Ishikawa (cell line): ENCODE measurements around the gene TRIM24.

Source experiments
- CEBPB ChIP-seq: IDR thresholded peaks from 2 replicates; pipeline ENCODE4 v1.6.1; 2012
- CREB1 ChIP-seq: IDR thresholded peaks from 2 replicates; pipeline ENCODE4 v1.6.1; 2012; ENCODE audit warnings: low read depth
- EGR1 ChIP-seq: IDR thresholded peaks from 2 replicates; pipeline ENCODE4 v1.6.1; 2012
- EP300 ChIP-seq: IDR thresholded peaks from 2 replicates; pipeline ENCODE4 v1.6.1; 2012; ENCODE audit warnings: borderline replicate concordance
- RAD21 ChIP-seq: IDR thresholded peaks from 2 replicates; pipeline ENCODE4 v1.6.1; 2012; ENCODE audit warnings: low read depth
- REST ChIP-seq: IDR thresholded peaks from 2 replicates; pipeline ENCODE4 v1.6.1; 2012; ENCODE audit warnings: low read depth, mild to moderate bottlenecking
- TAF1 ChIP-seq: IDR thresholded peaks from 2 replicates; pipeline ENCODE4 v1.6.1; 2012; ENCODE audit warnings: low read depth, mild to moderate bottlenecking
- TEAD4 ChIP-seq: IDR thresholded peaks from 2 replicates; pipeline ENCODE4 v1.6.1; 2012
- YY1 ChIP-seq: IDR thresholded peaks from 2 replicates; pipeline ENCODE4 v1.6.1; 2012; ENCODE audit warnings: low read depth
- TF ChIP-seq, protein P1 (sequence below): IDR thresholded peaks from 2 replicates; pipeline ENCODE4 v1.6.1; 2012

DNA sequence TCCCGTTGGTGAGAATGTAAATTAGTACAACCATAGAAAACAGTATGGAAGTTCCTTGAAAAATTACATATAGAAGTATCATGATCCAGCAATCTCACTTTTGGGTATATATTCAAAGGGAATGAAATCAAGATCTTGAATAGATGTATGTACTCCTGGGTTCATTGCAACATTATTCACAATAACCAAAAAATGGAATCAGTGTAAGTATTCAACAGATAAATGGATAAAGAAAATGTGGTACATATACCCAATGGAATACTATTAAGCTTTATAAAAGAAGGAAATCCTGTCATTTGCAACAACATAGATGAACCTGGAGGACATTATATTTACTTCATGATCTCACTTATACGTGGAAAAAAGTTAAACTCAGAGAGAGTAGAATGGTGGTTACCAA is 86.8 kb downstream of the TRIM24 start:
- no peak for TF ChIP-seq RAD21
- TF ChIP-seq CEBPB, result no peak
- no peak for TF ChIP-seq REST
- no peak for TF ChIP-seq CREB1
- TF ChIP-seq EP300, result no peak
- no peak for TF ChIP-seq TAF1
- TF ChIP-seq TEAD4, result no peak
- TF ChIP-seq EGR1, result no peak
- no peak for TF ChIP-seq YY1
- TF ChIP-seq, protein P1, sequence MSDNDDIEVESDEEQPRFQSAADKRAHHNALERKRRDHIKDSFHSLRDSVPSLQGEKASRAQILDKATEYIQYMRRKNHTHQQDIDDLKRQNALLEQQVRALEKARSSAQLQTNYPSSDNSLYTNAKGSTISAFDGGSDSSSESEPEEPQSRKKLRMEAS, result no peak
